ENCODE results near the gene SORBS1.

The SORBS1 gene

DNA sequence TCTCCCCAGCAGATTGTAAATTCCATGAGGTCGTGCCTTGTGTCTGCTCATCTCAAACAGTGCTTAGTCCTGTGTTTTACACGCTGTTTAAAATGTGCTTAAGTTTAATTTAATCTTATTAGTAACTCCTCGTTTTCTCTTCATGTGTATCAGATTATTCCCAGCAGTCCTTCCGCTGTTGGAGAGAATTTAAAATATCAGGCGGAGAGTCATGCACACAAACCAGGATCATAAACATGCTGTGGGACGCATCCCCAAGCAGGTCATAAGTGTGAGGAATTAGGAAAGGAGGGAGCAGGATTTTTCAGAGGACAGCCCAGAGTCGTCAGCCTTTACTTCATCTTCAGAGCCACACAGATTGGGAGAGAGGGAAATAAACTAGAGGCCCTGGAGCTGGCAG, 4.2 kb upstream of the SORBS1 start:
- DNase-seq (ENCODE audit: low read depth, low spot score): no peak

DNA sequence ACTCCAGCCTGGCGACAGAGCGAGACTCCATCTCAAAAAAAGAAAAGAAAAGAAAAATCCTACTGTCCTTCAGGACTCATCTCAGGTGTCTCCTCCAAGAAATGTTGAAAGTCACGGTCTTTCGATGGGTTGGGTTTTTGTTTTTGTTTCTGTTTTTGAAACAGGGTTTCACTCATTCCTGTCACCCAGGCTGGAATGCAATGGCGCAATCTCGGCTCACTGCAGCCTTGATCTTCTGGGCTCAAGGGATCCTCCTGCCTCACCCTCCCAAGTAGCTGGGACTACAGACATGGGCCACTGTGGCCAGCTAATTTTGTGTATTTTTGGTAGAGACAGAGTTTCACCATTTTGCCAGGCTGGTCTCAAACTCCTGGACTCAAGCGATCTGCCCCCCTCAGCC, 3.1 kb upstream of the SORBS1 start:
- DNase-seq (ENCODE audit: low read depth, low spot score): no peak

DNA sequence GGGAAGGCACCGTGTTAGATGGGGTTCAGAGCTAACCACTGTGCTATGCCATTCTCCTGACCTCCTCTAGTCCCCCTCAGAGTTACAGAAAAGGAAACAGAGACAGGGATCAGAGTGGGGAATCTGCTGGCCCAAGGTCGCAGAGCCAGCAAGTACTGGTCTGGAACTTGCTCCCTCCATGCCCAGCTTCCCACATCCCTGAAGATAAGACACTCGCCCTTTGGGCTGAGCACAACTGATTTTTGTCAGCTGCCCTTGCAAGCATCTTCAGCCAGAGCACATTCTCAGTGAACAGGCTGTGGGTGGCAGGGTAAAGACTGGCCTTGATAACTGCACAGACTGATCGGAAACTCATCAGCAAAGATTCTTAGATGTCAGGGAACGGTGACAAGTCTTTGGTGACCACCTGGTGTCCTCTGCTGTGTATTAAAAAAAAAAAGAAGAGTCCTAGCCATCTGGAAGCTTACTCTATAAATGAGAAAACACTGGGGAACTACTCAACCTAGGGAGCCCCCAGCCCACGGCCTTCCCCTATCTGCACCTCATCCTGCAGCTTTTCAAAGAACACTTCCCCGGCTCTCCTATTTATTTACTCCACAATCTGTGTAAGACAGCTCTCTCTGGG, 1.3 kb upstream of the SORBS1 start:
- no peak for DNase-seq (ENCODE audit: low read depth, low spot score)

- no peak for DNase-seq (ENCODE audit: low read depth, low spot score)
Measured at GRCh38 chr10:95561864-95562177, 650 bp upstream of the SORBS1 start.

DNA sequence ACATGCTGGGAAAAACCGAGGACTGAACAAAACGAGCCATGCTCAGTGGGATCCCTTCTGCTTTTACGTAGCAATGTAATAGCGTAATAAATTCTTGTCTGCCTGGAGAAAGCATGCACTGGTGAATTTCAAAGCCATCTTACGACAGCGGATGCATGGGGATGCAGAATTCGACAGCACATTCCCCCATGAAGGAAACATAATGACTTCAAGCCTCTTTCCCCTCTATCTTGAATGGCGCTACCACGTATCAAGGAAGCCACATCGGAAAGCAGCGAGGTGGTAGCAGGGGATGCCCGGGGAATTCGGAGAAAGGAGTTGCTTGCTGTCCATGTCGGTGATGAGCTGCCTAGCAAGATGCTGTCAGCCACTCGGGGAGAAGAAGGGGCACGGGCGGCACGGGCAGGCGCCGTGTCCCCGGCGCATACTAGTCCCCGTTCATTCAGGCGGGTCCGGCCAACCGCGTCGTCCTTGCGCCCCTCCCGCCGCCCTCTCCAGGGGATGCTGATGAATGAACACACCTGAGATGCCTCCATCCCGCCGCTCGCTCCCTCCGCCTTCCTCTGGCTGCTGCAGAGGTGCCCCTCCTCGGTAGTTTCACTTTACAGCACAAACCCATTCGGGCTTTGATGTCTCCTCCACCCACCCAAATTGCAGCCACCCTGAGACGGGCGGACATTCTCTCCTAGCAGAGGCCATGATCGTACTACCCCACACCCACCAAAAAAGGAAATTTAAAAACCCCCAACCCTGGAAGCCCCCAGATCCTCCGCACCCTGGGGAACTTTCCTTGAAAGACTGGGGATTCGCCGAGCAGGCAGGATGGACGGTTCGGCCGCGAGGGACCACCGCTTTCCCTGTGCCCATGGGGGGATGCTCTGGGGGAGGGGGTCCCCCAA, 644 bp downstream of the SORBS1 start:
- peak; percentile 1 for DNase-seq (ENCODE audit: low read depth, low spot score)

DNA sequence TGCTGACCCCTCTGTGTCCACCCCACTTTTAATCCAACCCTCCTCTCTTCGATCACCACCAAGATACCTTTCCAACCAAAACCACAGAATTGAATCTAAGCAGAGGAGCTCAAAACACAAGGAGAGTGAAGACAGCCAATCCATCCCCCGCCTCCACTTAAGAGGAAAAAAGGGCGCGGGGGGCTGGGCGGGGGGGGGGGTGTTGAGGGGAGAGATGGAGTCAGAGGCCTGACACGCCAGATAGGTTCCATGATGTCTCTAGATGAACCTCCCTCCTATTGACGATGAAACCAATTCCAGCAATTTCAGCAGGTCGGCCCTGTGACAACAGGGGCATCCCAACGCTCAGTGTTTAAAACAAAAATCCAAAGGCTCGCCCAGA, 1.3 kb downstream of the SORBS1 start:
- no peak for DNase-seq (ENCODE audit: low read depth, low spot score)

GRCh38 chr10:95559471-95559870, 1.7 kb downstream of the SORBS1 start:
- no peak for DNase-seq (ENCODE audit: low read depth, low spot score)

DNA sequence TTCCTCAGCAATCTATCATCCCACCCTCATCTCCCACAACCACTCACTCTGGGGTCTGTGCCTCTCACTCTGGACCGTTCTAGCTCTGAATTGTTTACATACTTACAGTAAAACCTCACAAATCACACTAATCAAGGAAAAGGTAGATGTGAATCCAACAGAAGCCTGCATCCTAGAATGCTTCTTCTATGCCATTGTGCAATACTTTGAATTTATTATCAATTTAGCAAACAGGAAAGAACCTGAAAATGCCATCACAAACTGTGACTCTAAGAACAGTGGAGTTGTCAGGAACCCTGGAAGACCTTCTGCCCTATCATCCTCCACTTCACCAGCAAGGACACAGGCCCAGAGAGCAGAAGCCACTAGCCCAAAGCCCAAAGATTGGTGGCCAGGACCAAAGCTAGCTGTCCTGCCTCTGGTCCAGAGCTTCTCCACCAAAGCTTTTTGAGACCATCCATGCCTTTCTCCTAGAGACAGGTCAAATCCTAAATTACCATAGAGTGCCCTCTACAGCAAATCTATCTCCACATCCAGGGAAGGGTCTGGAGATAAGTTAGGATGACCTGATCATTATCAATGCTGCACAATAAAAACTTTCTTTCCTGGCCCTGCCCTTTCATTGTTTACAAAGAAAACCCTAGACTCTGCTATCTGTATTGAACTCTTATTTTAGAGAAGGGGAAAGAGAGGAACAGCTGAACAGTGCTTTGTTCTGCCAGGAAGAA, 2.4 kb downstream of the SORBS1 start:
- DNase-seq (ENCODE audit: low read depth, low spot score): no peak

DNA sequence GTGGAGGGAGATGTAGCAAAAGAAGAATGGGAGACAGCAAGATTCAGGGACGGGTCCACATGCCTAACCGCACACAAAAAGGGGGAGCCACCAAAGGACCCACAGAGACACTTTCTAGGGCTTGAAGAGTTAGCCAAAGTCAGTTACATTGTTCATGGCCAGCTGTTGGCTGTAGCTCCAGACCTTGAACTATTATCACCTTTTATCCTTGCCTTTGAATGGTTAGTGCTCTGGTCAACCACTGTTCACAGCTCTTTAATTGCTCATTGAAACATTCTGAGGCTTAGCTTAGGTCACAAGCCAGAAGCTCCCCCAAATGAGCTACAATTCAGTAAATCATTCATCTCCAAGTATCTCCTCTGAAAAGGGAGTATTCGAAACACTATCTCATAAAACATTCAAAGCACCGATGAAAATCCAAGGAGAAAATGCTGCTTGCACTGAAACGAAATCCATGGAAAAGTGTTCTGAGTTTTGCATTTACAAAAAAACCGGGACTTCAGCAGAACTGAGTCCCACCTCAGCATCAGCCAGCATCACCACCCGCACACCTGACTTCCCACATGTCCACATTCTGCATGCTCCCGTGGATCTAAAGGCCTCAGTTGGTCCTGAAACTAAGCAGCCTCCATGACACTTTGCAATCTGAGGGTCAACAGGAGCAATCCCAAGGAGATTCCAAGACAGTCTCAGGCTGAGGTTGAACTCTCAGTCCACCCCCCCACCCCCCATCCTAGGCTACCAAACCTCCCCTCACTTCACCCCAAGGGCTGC, 4.0 kb downstream of the SORBS1 start:
- DNase-seq (ENCODE audit: low read depth, low spot score): no peak

GRCh38 chr10:95553674-95554073, 7.5 kb downstream of the SORBS1 start:
- no peak for DNase-seq (ENCODE audit: low read depth, low spot score)

DNA sequence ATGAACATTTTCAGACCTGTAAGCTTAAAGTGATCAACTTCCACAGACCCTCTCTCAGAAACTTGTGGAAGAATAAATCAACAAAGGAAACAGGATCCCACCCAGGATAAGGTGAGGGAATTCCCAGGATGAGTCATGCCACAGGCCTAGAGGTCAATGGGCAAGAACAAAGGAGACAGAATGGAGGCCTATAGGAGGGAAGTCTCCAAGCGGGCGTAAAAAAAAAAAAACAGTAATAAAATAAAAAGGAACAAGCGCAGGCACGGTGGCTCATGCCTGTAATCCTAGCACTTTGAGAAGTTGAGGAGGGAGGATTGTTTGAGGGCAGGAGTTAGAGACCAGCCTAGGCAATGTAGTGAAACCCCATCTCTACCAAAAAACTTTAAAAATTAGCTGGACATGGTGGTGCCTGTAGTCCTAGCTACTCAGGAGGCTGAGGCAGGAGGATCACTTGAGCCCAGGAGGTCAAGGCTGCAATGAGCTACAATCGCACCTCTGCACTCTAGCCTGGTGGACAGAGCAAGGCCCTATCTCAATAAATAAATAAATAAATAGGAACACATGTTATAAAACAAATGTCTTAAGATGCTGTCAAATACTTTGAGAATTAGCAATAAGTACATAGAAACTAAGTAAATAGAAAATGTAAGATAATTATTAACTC, 8.4 kb downstream of the SORBS1 start:
- DNase-seq (ENCODE audit: low read depth, low spot score): no peak

DNA sequence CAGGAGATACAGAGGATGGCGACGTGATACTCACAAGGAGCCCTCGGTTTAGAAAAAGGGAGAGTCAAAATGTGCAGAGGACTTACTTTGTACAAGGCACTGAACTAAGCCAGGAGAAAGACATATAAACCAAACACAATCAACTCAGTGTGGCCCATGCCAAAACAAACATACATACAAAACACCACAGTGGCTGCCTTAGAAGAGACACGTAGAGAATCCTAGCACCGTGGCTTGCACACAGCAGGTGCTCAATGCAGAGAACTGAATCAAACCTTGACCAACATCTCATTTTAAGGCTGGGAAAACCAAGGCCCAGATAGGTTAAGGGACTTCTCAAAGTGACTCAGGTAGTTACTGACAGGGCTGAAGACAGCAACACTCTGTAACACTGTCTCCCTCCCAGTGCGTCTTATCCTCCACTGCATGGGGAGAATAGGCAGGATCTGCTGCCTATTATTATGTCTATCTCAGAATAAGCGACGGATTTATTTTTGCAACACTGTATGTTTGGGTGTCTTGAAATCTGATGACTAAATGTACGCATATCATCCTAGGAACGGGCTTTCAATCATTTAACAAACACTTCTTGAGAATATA, 11.0 kb downstream of the SORBS1 start:
- no peak for DNase-seq (ENCODE audit: low read depth, low spot score)

GRCh38 chr10:95547791-95548435, 13.3 kb downstream of the SORBS1 start:
- DNase-seq (ENCODE audit: low read depth, low spot score): no peak

- no peak for DNase-seq (ENCODE audit: low read depth, low spot score)
Measured at GRCh38 chr10:95547197-95547596, 14.0 kb downstream of the SORBS1 start.

DNA sequence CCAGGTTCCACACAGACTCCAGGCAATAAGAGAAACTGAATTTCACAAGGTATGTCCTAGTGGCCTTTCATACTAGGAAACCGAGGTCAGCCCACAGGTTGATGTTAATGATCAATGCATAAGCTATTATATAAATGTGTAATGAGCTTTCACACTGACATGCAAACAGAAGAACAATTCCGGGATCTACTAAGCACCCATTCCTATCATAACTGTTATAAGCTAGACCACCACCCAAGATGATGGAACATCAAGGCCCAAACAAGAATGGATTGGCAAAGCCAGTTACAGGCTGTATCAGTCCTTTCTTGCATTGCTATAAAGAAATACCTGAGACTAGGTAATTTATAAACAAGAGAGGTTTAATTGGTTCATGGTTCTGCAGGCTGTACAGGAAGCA, 15.2 kb downstream of the SORBS1 start:
- no peak for DNase-seq (ENCODE audit: low read depth, low spot score)

- no peak for DNase-seq (ENCODE audit: low read depth, low spot score)
Measured at GRCh38 chr10:95544783-95545500, 16.2 kb downstream of the SORBS1 start.

DNA sequence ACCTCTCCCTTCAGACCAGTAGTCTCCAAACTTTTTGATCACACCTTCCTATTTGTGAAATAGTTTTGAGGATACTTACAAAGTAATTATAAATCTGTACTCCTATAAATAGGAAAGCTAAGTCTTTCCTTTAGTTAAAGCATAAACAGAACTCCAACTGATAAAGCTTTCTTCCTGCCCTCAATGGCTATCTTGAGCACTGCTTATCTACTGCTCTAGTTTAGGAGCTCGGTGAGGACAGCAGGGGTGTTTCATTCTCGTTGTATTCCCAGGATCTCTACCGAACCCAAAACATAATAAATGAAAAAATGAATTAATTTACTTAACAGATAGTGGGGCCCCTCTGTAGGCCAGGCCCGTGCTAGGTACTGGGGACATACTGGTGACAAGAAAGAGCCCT, 17.7 kb downstream of the SORBS1 start:
- no peak for DNase-seq (ENCODE audit: low read depth, low spot score)

DNA sequence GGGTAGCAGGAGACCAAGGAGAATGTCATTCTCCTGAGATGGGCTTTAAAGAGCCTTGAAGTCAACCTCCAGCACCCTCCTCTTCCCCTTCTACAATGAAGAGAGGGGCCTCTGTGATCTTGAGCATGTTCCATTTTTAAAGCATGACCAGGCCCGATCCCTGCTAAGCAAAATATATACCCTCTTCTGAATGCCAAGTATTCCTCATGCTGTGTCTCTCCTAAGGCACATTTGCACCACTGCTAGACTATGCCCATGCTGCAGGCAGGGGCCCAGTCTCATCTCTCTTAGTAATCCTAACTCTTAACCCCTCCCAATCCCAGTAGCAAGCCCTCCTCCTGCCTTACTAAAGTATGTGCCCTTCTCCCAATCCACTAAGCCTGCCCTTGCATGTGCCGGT, 18.4 kb downstream of the SORBS1 start:
- no peak for DNase-seq (ENCODE audit: low read depth, low spot score)

GRCh38 chr10:95542330-95542729, 18.8 kb downstream of the SORBS1 start:
- no peak for DNase-seq (ENCODE audit: low read depth, low spot score)

GRCh38 chr10:95540514-95541052, 20.6 kb downstream of the SORBS1 start:
- no peak for DNase-seq (ENCODE audit: low read depth, low spot score)

All from activated naive CD8-positive, alpha-beta T cell treated with anti-CD3 and anti-CD28 coated beads, Interleukin-2, amount 50 U/mL, for 16 hours (primary cell).